ENCODE data around the gene SLC15A1.

GRCh38 chr13:98771838-98772611, 19.6 kb upstream of the SLC15A1 start:
- TF ChIP-seq CTCF (IDR thresholded peaks at IDR 0.05) (no peak), POLR2A (IDR thresholded peaks at IDR 0.05) (no peak)

Data from heart left ventricle (tissue), 13 donors.